Measurements from ENCODE around the gene KCNK17. TPM values are rescaled to one million over a fixed set of nuclear protein-coding genes. Genes with fewer than 3 reads are reported as not detected.

KCNK17 gene
- total and polyA plus RNA-seq, 2 of the 8 experiments (the other 6 are each of a cell fraction or from before 2014, with no cell fraction given) = 2.9 to 3.4 TPM

- TF ChIP-seq NRF1 (IDR thresholded peaks at IDR 0.05; ENCODE audit: low read depth, low read length) = no peak
- TF ChIP-seq CHD1 (IDR thresholded peaks at IDR 0.05; ENCODE audit: low read depth, low read length) = no peak
- no peak for TF ChIP-seq ASH2L (IDR thresholded peaks at IDR 0.05; ENCODE audit: low read length)
- no peak for TF ChIP-seq BRCA1 (IDR thresholded peaks at IDR 0.05; ENCODE audit: low read depth, low read length)
- no peak for TF ChIP-seq MAFK (IDR thresholded peaks at IDR 0.05; ENCODE audit: low read depth, low read length)
- TF ChIP-seq RNF2 (IDR thresholded peaks at IDR 0.05; ENCODE audit: borderline replicate concordance, low read depth, low read length, missing control alignments, poor library complexity, severe bottlenecking) = no peak
- 0 out of 2 replicates have a peak, but pooled peaks have one; percentile 7 for TF ChIP-seq CEBPB (IDR thresholded peaks at IDR 0.05; ENCODE audit: low read depth, low read length)
- TF ChIP-seq E2F6 (IDR thresholded peaks at IDR 0.05) = no peak
- TF ChIP-seq TEAD4 (IDR thresholded peaks at IDR 0.05; ENCODE audit: low read depth, low read length) = no peak
- TF ChIP-seq RAD21 (IDR thresholded peaks at IDR 0.05 in 1 of 2, conservative IDR thresholded peaks at IDR 0.05 in 1 of 2; ENCODE audit: low read depth in 2 of 2, low read length in 2 of 2) = peak; percentile 85 to 92
- no peak for TF ChIP-seq SRF (IDR thresholded peaks at IDR 0.05; ENCODE audit: low read depth, low read length)
These were observed 12.6 kb downstream of the KCNK17 start (continued) for GRCh38 chr6:39301606-39302005.

Data from H1 (cell line).